UCSD-AML1 (cell line): ENCODE data around the gene DGCR2.
"Not testable (repeated sequence)": the region's sequence is repeated elsewhere in the genome, so short reads cannot be mapped to it uniquely, and the experiment has no call there.

Experiments
- DNase-seq: peaks from one replicate; lab custom pipeline; 2025; ENCODE audit not compliant: unreplicated experiment; lab: John Stamatoyannopoulos, UW

The DGCR2 gene

DNA sequence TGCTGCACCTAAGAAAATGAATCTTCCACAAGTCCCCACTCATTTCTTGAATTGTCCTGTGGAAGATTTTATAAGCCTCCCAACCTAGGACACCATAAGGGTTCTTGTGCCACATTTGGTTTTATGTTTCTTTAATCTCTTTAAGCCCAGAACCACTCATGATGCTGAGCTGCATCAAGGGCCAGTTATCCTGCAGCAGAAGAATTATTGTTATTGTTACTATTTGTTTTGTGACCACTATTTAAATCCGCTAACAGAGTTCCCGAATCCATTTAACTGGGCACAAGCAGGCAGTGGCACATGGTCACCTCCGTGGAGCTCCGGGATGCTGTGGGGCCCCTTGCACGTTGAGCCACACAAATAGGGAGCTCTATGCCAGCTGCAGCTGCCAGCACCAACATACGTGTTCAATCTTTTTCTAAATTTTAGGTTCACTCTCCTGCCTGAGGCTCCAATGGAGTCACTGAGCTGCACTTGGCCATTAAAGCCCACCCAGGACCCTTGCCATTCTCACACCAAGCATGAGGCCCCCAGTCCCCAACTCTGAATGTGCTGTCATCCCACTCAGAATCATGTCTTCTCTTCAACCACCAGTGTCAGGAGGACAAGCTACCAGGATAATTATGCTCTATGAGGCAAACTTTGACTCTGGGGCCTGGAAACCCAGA, 60.6 kb downstream of the DGCR2 start:
- no peak for DNase-seq

DNA sequence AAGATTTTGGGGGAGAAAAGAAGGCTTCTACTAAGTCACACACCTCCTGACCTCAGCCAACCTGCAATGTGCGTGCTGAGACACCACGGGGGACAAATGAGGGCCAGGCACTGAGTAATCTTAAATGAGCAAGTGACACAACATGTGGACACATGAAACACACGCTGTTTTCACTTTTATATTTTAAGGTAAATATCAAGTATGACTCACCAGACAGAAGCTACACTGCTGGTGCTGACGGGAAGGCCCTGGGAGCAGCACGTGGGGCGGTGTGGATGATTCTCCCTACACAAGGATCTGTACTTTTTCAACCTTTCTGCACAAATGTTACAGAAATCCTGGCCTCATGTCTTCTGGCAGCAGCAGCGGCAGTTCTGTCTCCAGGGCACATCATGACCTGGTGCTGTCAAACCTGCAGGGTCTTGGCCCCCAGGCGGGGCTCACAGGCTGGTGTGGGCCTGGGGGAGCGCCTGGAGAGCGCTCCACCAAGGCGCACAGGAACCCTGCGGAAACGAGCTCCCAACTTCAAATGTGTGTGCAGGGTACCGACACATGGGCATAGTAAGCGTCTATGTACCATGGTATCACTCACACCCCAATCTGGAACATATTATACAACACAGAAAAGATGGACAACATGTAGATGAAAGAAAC, 61.7 kb downstream of the DGCR2 start:
- DNase-seq, result no peak

DNA sequence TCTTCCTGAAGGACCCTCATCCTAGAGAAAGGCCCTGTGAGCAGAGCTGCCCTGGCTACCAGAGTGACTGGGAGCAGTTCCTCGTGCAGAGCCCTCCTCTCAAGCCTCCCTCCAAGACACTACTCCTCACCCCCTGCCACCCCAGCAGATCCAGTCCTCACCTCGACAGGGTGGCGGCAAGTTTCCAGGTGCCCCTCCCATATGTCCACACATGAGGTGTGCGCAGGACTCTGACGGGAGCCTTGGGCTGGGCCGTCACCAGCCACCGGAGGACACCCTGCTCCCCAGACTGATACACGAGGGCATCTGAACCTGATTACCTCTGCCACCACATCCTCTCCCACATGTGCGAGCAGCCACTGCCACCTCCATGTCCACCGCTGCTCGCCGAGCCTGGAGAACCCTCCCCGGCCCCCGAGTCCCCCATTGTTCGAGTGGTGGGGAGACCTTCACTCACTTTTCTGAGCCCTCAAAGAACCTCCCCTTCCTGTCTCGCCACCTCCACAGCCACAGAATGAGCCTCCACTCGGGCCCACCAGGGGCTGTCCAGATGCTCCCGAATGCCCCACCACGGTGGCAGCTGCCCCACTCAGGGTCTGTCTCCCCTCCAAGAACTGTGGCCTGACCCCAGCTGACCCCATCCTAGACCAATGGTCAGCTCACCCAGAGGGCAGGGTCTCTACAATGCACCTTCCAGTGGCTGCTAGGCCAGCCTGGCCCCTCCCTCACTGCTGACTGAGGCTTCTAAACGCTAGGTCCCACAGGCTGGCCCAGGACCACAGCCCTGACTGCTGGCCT, 62.5 kb downstream of the DGCR2 start:
- DNase-seq, result no peak

DNA sequence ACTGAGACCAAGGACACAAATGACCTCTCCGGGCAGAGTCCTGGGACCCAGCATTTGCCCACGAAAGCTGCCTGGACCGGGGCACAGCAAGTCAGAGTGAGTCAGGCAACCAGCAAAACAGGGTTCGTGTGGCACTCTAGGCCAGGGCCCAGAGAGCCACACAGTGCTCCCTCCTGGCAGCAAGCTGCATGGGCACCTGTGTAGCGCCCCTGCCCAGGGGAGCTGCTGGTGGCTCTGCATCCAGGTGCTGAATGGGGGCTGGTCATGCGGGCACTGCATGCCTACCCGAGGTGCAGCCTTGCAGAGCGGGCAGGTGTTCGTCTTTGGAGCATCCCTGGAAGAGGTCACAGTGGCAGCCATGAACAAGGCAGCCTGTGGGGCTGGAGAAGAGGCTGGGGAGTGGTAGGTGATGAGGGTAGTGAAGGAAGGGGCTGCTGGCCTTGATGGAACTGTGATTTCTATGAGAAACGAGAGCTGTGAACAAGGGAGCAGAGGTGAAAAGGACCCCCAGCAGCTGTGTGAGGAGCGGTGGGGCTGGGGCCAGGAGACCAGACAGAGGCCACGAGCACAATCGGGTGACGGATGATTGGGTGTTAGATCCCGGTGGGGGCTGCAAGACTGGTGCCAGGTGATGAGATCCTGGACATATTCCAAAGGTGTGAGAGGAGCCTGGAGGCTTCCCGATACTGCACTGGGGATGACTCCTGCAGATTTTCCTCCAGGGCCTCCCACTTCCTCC, 63.3 kb downstream of the DGCR2 start:
- no peak for DNase-seq

DNA sequence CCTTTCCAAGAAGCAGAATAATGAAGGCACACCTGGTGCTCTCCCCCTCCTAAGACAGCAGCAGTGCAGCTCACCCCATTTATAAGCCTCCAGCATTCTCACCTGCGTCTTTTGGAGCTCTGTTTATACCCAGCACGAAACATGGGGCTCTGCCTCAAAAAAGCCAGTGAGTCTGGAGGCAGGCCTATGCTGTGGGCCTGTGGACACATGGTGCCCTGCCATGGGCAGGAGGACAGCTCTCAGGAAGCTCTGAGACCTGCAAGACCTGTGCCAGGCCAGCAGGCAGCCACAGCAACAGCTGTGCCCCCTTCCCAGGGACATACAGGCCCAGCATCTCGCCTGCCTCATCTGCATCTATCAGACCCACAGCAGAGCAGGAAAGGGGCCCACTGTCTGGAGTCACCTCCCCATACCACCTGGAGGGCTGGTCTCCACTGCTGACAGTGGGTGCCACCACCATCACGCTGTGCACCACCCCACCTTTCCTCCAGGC, 64.2 kb downstream of the DGCR2 start:
- no peak for DNase-seq

DNA sequence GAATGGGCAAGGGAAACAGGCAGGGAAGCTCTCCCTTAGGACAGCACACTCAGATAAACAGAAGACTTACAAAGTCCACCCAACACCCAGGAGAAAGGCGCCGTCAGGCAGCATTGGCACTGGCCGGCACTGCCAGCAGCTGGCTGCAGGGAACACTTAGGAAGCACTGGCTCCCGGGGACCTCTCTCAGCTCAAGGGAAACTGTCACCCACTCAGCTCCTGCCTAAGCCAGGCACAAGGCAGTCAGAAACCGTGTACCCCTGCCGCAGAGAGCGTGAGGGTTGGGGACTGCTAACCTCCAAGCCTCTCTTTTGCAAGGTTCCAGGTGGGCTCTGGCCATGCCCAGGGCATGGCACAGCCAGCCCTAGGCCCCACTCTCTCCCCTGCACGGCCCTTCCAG, 64.7 kb downstream of the DGCR2 start:
- no peak for DNase-seq

DNA sequence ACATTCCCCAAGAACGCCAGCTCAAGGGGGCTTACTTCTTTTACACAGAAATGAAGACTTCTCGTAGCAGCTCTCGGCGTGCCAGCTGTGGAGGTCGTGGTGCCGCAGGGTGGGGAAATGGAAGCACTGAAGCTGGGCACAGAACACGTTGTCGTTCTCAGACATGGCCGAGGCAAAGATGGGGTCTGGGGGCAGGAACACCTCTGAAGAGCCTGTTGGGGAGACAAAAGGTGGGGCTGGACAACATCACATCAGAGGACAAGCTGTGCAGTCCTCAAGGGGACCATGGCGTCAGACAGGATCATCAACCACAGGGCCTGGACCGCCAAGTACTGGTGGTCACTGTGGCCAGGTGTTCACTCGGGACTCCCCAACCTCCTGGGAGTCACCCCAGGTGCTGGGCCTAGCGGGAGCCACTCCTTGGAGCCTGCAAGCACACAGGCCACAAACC, 65.2 kb downstream of the DGCR2 start:
- DNase-seq, result no peak

DNA sequence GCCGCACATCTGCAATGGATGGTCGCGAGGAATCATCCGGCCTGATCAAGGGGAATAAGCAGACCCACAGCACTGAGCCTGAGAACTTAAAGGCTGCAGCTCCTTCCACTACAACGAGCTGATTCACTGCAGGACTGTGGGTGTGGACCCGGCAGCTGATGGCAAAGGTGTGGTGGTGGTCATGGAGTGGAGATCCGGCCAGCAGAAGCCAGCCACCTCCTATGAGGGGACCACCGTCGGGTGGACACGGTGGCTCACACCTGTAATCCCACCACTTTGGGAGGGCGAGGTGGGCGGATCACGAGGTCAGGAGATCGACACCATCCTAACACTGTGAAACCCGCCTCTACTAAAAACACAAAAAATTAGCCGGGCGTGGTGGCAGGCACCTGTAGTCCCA, 66.4 kb downstream of the DGCR2 start:
- no peak for DNase-seq

DNA sequence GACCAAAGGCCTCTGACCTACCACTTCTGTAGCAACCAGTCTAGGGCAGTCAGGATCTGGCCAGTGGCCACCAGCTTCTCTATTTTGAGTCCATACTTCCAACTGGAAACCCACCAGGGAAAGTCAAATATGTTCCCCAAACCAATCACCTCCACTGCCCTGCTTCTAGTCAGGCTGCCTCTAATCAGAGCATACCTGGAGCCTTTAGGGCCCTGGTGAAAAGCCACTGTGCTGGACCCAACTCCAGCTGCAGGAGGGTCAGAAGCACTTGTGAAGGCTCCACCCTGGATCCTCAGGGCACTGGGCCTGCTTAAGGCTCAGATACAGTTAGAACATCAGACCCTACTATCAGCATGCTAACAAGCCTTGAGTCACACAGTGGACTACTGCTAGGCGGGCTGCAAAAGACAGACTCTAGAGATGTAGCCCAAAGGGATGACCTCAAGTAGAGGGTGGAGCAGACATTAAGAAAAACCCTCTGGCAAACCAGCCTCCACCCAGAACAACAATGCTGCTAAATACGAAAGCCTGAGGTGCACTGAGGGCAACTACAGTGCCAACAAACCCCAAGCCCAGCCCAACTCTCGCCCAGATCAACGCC, 69.2 kb downstream of the DGCR2 start:
- no peak for DNase-seq

DNA sequence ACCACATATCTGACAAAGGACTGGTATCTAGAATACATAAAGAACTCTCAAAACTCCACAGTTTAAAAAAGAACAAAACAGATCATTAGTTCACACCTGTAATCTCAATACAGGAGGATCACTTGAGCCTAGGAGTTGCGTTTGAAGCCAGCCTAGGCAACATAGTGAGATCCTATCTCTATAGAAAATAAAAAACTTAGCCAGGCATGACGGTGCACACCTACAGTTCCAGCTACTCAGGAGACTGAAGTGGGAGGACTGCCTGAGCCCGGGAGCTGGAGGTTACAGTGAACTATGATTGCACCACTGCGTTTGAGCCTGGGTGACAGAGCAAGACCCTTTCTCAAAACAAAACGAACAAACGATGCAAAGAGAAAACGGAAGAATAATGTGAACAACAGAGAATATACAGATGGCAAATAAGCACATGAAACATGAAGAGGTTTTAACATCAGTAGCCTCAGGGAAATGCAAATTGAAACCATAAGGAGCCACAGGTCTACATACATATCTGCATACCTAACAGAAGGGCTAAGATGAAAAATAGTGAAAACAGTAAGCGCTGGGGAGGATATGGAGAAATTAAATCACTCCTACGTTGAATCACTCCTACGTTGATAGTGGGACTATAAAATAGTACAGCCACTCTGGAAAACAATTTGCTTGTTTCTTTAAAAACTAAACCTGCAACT, 70.7 kb downstream of the DGCR2 start:
- DNase-seq, result no peak

DNA sequence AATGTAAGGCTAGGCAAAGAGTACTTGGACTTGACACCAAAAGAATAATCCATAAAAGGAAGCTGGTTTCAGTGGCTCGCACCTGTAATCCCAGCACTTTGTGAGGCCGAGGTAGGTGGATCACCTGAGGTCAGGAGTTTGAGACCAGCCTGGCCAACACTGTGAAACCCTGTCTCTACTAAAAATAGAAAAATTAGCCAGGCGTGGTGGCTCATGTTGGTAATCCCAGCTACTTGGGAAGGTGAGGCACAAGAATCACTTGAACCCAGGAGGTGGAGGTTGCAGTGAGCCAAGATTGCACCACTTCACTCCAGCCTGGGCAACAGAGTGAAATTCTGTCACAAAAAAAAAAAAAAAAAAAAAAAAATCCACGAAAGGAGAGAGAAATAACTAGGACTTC, 71.4 kb downstream of the DGCR2 start:
- DNase-seq, result not testable (repeated sequence)

DNA sequence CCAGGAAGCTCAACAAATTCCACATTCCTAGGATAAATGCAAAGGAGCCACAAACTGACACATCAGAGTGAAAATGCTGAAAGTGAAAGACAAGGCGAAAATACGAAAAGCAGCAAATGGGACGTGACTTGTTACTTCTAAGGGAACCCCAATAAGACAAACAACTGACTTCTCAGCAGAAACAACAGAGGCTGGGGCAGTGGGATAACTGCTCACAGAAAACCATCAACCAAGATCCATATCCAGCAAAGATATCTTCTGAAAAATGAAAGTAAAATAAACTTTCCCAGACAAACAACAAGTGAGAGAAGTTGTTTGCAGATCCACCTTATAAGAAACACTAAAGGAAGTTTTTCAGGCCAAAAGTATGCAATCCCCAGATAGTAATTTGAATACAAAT, 72.1 kb downstream of the DGCR2 start:
- DNase-seq, result no peak

DNA sequence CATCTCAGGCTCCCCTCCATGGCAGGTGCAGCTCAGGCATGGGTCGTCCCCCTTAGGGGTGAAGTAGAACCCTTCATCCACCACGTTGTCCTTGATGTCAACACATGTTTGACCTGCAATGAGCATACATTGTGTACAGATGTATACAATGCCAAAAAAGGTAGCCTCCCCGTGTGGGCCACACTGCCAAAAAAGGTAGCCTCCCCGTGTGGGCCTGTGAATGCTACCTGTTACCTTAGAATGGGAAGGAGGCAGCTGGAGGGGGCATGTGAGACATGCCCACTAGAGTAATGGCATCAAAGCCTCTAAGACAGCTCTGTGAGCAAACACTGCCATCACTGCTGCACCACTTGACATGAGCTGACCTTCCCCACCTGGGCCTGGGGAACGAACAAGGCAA, 73.7 kb downstream of the DGCR2 start:
- no peak for DNase-seq

DNA sequence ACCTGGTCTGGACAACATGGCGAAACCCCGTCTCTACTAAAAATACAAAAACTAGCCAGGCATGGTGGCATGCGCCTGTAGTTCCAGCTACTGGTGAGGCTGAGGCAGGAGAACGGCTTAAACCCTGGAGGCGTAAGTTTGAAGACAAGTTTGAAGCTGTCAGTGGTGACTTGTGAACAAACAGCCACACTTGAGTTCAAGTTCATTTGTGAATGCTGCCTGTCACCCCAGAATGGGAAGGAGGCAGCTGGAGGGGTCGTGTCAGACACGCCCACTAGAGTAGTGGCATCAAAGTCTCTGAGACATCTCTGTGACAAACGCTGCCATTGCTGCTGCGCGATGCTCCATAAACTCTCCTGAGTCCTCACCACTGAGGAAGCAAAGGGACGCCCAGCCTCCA, 74.2 kb downstream of the DGCR2 start:
- no peak for DNase-seq

DNA sequence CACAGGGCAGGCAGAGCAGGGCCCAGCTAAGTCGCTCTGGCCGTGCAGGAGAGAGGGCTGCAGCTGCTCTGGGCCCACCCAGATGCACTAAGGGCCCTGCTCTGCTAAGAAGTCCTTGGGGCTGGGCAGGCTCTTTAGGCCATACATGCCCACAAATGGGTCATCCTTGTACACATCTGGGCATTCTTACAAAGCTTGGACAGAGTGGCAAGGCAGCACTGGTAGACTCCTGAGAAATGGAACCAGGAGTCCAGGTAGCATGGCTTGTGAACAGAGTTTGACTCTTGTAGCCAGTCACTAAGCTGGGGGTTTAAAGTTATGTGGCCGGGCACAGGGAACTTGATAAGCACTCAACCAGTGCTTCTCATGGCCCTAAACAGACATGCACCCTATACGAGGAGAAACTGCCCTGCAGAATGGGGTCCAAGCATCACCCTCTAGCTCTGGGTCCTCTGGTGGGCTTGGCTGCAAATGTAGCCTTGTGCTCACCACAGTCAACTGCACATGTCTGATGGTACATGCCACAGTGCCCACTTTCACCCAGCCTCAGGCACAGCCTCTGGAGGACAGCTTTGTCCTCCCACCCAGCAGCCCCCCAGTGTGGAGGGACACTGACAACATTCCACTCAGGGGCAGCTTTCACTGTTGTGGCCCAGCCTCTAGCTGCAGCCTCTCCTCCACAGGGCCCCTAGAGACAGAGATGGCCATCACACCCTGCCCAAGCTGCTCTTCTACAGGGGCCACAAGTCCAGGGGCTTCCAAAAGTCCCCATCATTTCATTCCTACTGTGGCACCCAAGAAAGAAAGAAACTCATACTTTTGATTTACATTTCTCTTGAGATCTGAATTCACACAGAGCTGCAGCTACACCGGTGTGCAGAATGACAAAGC, 75.2 kb downstream of the DGCR2 start:
- DNase-seq, result no peak

DNA sequence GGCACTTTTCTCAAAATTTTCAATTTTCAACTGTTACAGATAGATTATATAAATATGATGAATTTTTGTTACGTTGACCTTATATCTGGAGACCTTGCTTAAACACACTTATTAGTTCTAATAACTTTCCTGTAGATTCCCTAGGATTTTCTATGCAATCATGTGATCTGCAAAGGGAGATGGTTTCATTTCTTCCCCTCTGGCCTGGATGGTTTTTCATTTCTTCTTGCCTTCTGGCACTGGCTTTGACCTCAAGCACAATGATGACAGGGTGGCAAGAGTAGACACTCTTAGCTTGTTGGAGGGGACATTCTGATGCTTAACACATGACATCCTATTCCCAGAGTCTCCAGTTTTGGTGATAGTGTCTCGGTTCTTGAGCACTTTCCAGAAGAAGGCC, 75.9 kb downstream of the DGCR2 start:
- no peak for DNase-seq

DNA sequence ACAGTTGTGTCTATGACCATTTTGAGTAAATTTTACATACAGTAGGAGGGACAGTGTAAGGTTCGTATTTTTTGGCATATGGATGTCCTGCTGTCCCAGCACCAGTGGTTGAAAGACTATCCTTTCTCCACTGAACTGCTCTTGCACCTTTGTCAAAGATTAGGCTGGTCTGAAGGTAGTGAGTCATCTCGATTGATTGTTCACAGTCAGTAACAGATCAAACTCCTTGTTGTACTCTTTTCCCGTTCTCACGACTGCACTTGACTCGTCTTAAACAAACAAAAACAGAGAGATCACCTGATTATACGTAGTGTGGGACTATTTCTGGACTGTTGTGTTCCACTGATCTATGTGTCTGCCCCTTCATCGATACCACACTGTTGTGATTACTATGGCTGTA, 77.1 kb downstream of the DGCR2 start:
- DNase-seq, result no peak

DNA sequence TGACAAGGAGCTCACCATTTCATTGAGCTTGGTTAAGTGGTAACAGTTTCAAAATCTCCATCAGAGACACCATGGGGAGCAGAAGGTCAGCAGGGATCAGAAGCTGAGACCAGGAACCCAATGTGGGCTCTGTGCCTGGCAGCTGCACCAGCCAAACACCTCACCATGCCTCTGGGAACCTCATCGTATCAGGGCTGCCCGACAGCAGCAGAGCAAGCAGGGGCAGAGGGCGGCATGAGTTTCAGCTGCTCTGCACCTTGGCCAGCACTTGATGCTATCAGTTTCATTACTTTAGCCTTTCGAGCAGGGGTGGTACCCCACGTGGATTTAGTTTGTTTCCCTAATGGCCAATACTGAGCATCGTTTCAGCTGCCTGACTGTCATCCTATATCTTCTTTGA, 77.8 kb downstream of the DGCR2 start:
- DNase-seq, result no peak
